ENCODE measurements around the gene CEP104.

DNA sequence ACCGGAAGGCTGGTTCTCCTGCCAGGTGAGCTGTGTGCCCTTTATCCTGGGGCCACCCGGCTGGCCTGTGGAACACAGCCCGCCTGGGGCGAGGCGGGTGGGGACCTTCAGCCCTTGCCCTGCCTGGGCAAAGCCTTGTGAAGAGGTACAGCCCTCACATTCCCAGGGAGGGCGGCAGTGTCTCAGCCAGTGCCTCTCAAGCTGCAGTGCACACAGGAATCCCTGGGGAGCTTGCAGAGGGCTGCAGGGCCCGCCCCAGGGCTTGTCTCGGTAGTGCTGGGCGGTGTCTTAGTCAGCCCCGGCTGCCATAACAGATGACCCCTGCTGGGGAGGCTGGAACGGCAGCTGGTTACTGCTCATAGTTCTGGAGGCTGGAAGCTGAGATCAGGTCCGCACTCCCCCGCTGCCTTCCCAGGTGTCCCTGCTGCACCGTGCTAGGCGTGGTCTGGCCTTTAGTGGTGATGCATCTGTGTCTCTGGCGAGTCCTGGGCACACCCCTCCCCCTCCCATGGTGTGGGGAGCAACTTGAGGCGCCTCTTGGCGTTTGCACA is 12.8 kb upstream of the CEP104 start:
- TF ChIP-seq, protein P1, sequence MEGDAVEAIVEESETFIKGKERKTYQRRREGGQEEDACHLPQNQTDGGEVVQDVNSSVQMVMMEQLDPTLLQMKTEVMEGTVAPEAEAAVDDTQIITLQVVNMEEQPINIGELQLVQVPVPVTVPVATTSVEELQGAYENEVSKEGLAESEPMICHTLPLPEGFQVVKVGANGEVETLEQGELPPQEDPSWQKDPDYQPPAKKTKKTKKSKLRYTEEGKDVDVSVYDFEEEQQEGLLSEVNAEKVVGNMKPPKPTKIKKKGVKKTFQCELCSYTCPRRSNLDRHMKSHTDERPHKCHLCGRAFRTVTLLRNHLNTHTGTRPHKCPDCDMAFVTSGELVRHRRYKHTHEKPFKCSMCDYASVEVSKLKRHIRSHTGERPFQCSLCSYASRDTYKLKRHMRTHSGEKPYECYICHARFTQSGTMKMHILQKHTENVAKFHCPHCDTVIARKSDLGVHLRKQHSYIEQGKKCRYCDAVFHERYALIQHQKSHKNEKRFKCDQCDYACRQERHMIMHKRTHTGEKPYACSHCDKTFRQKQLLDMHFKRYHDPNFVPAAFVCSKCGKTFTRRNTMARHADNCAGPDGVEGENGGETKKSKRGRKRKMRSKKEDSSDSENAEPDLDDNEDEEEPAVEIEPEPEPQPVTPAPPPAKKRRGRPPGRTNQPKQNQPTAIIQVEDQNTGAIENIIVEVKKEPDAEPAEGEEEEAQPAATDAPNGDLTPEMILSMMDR (IDR thresholded peaks at IDR 0.05; ENCODE audit: poor library complexity, severe bottlenecking), result no peak
- TF ChIP-seq EZH2 (IDR thresholded peaks at IDR 0.05; ENCODE audit: borderline replicate concordance, insufficient read depth, low read length, poor library complexity, severe bottlenecking) (no peak), POLR2AphosphoS5 (IDR thresholded peaks at IDR 0.05) (no peak), EP300 (conservative IDR thresholded peaks at IDR 0.05; ENCODE audit: poor library complexity, severe bottlenecking) (no peak), SMC3 (conservative IDR thresholded peaks at IDR 0.05; ENCODE audit: poor library complexity) (no peak), MXI1 (conservative IDR thresholded peaks at IDR 0.05; ENCODE audit: poor library complexity, severe bottlenecking) (no peak), RAD21 (conservative IDR thresholded peaks at IDR 0.05) (no peak)
- TF ChIP-seq, protein P2, sequence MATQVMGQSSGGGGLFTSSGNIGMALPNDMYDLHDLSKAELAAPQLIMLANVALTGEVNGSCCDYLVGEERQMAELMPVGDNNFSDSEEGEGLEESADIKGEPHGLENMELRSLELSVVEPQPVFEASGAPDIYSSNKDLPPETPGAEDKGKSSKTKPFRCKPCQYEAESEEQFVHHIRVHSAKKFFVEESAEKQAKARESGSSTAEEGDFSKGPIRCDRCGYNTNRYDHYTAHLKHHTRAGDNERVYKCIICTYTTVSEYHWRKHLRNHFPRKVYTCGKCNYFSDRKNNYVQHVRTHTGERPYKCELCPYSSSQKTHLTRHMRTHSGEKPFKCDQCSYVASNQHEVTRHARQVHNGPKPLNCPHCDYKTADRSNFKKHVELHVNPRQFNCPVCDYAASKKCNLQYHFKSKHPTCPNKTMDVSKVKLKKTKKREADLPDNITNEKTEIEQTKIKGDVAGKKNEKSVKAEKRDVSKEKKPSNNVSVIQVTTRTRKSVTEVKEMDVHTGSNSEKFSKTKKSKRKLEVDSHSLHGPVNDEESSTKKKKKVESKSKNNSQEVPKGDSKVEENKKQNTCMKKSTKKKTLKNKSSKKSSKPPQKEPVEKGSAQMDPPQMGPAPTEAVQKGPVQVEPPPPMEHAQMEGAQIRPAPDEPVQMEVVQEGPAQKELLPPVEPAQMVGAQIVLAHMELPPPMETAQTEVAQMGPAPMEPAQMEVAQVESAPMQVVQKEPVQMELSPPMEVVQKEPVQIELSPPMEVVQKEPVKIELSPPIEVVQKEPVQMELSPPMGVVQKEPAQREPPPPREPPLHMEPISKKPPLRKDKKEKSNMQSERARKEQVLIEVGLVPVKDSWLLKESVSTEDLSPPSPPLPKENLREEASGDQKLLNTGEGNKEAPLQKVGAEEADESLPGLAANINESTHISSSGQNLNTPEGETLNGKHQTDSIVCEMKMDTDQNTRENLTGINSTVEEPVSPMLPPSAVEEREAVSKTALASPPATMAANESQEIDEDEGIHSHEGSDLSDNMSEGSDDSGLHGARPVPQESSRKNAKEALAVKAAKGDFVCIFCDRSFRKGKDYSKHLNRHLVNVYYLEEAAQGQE (IDR thresholded peaks at IDR 0.05; ENCODE audit: borderline replicate concordance), result no peak

Data from neural cell (in vitro differentiated cells).